ENCODE data around the gene MFSD12.
A peak's percentile ranks its signal among the peaks of the same experiment; 100 is the strongest.

Gene MFSD12

GRCh38 chr19:3539756-3540118 lies 17.6 kb downstream of the MFSD12 start (continued):
- TF ChIP-seq ZNF639 (tag by site-specific recombination; IDR thresholded peaks at IDR 0.05), result 0 out of 2 replicates have a peak, but pooled peaks have one; percentile 46
- no peak for TF ChIP-seq BCL11A (tag by site-specific recombination; IDR thresholded peaks at IDR 0.05; ENCODE audit: low read depth)
- TF ChIP-seq ZNF121 (tag by site-specific recombination; IDR thresholded peaks at IDR 0.05), result peak; percentile 83
- TF ChIP-seq MEIS1 (CRISPR knock-in tag; IDR thresholded peaks at IDR 0.05; ENCODE audit: borderline replicate concordance), result no peak

DNA sequence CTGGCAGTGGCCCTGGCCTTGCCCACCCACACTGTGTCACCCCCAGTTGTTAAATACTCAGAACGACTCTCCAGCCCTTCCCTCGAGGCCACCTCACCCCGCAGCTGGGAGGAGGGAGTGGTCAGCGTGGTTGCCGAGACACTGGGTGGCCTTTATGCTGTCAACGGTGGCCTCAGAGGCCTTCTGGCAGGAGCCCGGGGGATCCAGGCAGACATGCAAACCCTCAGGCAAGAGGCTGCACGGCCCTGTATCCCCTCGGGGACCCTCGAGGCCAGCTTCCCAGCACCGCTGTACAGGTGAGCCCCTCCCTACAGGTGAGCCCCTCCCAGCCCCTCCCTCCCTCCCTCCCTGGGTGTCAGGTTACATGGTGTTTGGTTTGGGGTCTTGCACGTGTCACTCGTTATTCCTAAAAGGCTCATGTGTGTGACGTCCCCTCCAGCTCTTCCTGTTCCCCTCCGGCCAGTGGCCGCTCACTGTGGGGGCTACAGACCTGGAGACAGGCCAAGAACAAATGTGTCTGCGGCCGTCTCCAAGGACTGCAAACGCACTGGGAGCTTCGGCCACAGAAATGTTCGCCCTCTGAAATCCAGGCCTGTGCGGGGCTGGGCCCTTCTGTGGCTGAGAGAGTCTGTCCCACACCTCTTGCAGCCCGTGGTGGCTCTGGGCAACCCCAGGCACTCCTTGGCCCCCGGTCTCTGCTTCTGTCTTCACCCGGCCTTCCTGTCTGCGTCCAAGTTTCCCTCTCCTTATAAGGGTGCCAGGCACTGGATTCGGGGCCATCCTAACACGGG lies 18.2 kb downstream of the MFSD12 start, which contains the start of gene TEKTIP1:
TSS of gene TEKTIP1 (plus strand) at position 210 of the 791 bp plus-strand sequence. CDS start at position 214, 4 bp downstream.
- TF ChIP-seq, protein P1, sequence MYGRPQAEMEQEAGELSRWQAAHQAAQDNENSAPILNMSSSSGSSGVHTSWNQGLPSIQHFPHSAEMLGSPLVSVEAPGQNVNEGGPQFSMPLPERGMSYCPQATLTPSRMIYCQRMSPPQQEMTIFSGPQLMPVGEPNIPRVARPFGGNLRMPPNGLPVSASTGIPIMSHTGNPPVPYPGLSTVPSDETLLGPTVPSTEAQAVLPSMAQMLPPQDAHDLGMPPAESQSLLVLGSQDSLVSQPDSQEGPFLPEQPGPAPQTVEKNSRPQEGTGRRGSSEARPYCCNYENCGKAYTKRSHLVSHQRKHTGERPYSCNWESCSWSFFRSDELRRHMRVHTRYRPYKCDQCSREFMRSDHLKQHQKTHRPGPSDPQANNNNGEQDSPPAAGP (tag by site-specific recombination; IDR thresholded peaks at IDR 0.05), result peak; percentile 17; the same call in 1 of the 2 replicates
- TF ChIP-seq ZNF341 (tag by site-specific recombination; IDR thresholded peaks at IDR 0.05; ENCODE audit: low read depth), result peak; percentile 63
- TF ChIP-seq ZNF140 (tag by site-specific recombination; IDR thresholded peaks at IDR 0.05), result no peak
- peak; percentile 51; the same call in 1 of the 2 replicates for TF ChIP-seq KLF8 (tag by site-specific recombination; IDR thresholded peaks at IDR 0.05)
- TF ChIP-seq KLF1 (tag by site-specific recombination; IDR thresholded peaks at IDR 0.05), result peak; percentile 18; the same call in 1 of the 2 replicates
- TF ChIP-seq ZNF23 (tag by site-specific recombination; IDR thresholded peaks at IDR 0.05; ENCODE audit: borderline replicate concordance), result no peak
- no peaks in the 10 kb centered on the region for H3K4me1 ChIP-seq (ENCODE audit: control insufficient read depth, insufficient read depth, low read length)
- H3K27ac ChIP-seq (ENCODE audit: extremely low read depth, low read depth, low read length), result peak within 1 kb of the TSS; percentile 1; the same call in 1 of the 2 replicates
- H3K36me3 ChIP-seq (ENCODE audit: control insufficient read depth in 2 of 2, insufficient read depth in 1 of 2, low read length in 2 of 2), result peaks cover 3 to 38% of the 10 kb centered on the region in 2 experiments; a peak in 2 of 3 replicates
- no peaks in the 10 kb centered on the region for H3K9me3 ChIP-seq (ENCODE audit: control insufficient read depth, insufficient read depth, low read depth, low read length)
- POLR2A ChIA-PET, result interaction anchor here (0.6 kb wide), 1 partner anchor 13 kb away, joined by 3 read pairs; no protein-coding TSS in a partner anchor
- CTCF ChIA-PET, result no interaction called here
- no peak within 1 kb of the TSS for H3K4me3 ChIP-seq (ENCODE audit: low read depth, low read length)

GRCh38 chr19:3538258-3538929 lies 19.0 kb downstream of the MFSD12 start:
- Histone ChIP-seq H3K27ac (ENCODE audit: extremely low read depth, low read depth, low read length) (peak overlapping the region; percentile 1; the same call in 1 of the 2 replicates), H3K4me3 (ENCODE audit: low read depth, low read length) (no peak overlapping the region), H3K36me3 (ENCODE audit: control insufficient read depth in 2 of 2, insufficient read depth in 1 of 2, low read length in 2 of 2) (peaks cover 3 to 38% of the 10 kb centered on the region in 2 experiments; a peak in 2 of 3 replicates), H3K4me1 (ENCODE audit: control insufficient read depth, insufficient read depth, low read length) (no peaks in the 10 kb centered on the region), H3K9me3 (ENCODE audit: control insufficient read depth, insufficient read depth, low read depth, low read length) (no peaks in the 10 kb centered on the region)
- ChIA-PET CTCF (no interaction called here), POLR2A (no interaction called here)
- TF ChIP-seq ZNF423 (tag by site-specific recombination; IDR thresholded peaks at IDR 0.05) (no peak), ZNF274 (IDR thresholded peaks at IDR 0.05; ENCODE audit: low read length) (no peak), ZNF274 (tag by site-specific recombination; IDR thresholded peaks at IDR 0.05; ENCODE audit: borderline replicate concordance) (no peak), YY2 (tag by site-specific recombination; IDR thresholded peaks at IDR 0.05) (no peak), ZNF292 (tag by site-specific recombination; IDR thresholded peaks at IDR 0.05; ENCODE audit: borderline replicate concordance, low read depth) (no peak), ZBTB48 (tag by site-specific recombination; IDR thresholded peaks at IDR 0.05) (no peak), SP7 (tag by site-specific recombination; IDR thresholded peaks at IDR 0.05) (0 out of 2 replicates have a peak, but pooled peaks have one; percentile 2), SCRT1 (tag by site-specific recombination; IDR thresholded peaks at IDR 0.05; ENCODE audit: borderline replicate concordance) (no peak), ZNF555 (tag by site-specific recombination; conservative IDR thresholded peaks at IDR 0.05) (no peak), ZNF600 (tag by site-specific recombination; IDR thresholded peaks at IDR 0.05) (peak; percentile 49; the same call in 1 of the 2 replicates), ZNF341 (tag by site-specific recombination; IDR thresholded peaks at IDR 0.05; ENCODE audit: low read depth) (no peak), ZIC2 (tag by site-specific recombination; IDR thresholded peaks at IDR 0.05) (no peak), ZNF350 (tag by site-specific recombination; IDR thresholded peaks at IDR 0.05) (no peak), PBX3 (CRISPR knock-in tag; IDR thresholded peaks at IDR 0.05) (no peak), ZFP37 (tag by site-specific recombination; IDR thresholded peaks at IDR 0.05) (no peak), ZNF416 (tag by site-specific recombination; IDR thresholded peaks at IDR 0.05) (no peak)

All from HEK293 (cell line).